Epidermal melanocyte (primary cell): ENCODE measurements around the gene TFR2.

Experiments
- DNase-seq: peaks from one replicate; pipeline ENCODE4 v3.0.0; 2011; ENCODE audit warnings: low spot score; ENCODE audit not compliant: insufficient read length

The TFR2 gene

GRCh38 chr7:100613412-100614175 lies 27.8 kb downstream of the TFR2 start:
- DNase-seq = no peak

GRCh38 chr7:100612730-100613390 lies 28.5 kb downstream of the TFR2 start:
- DNase-seq = no peak

- DNase-seq = peak; percentile 100
Observed at GRCh38 chr7:100611983-100612729, 29.2 kb downstream of the TFR2 start, which contains the start of gene MOSPD3. Gene MOSPD3 (plus strand): TSS chr7:100612540. CDS start chr7:100612792, 252 bp downstream.

GRCh38 chr7:100609958-100610357 lies 31.4 kb downstream of the TFR2 start:
- DNase-seq = no peak

- DNase-seq = no peak
Observed at GRCh38 chr7:100607111-100607510, 34.2 kb downstream of the TFR2 start.

- DNase-seq = no peak
Observed at GRCh38 chr7:100606313-100606712, 35.0 kb downstream of the TFR2 start.

GRCh38 chr7:100604976-100605911 lies 36.1 kb downstream of the TFR2 start:
- DNase-seq = no peak

- peak; percentile 80 for DNase-seq
Observed at GRCh38 chr7:100604028-100604975, 37.0 kb downstream of the TFR2 start.

- no peak for DNase-seq
Observed at GRCh38 chr7:100603726-100604027, 37.7 kb downstream of the TFR2 start.

GRCh38 chr7:100602889-100603725 lies 38.2 kb downstream of the TFR2 start:
- peak; percentile 79 for DNase-seq

- DNase-seq = no peak
Observed at GRCh38 chr7:100600730-100601038, 40.7 kb downstream of the TFR2 start.

- no peak for DNase-seq
Observed at GRCh38 chr7:100599911-100600729, 41.2 kb downstream of the TFR2 start.

- DNase-seq = no peak
Observed at GRCh38 chr7:100598425-100598824, 42.9 kb downstream of the TFR2 start.

GRCh38 chr7:100595188-100595587 lies 46.2 kb downstream of the TFR2 start:
- no peak for DNase-seq

- no peak for DNase-seq
Observed at GRCh38 chr7:100591596-100591995, 49.8 kb downstream of the TFR2 start.

- no peak for DNase-seq
Observed at GRCh38 chr7:100590077-100590737, 51.1 kb downstream of the TFR2 start.

- no peak for DNase-seq
Observed at GRCh38 chr7:100589341-100589947, 51.9 kb downstream of the TFR2 start.

- no peak for DNase-seq
Observed at GRCh38 chr7:100588438-100588837, 52.9 kb downstream of the TFR2 start.
